Embryonic facial prominence (tissue), 1 donor: ENCODE measurements around the gene TMEM174.

Experiments
- DNase-seq: peaks from one replicate; pipeline ENCODE4 v3.0.0-alpha.2; 2016; ENCODE audit errors: extremely low spot score

TMEM174 gene

GRCh38 chr5:73153513-73153912 lies 19.5 kb upstream of the TMEM174 start:
- no peak for DNase-seq

- DNase-seq, result no peak
Observed at GRCh38 chr5:73154208-73155006, 18.6 kb upstream of the TMEM174 start.

DNA sequence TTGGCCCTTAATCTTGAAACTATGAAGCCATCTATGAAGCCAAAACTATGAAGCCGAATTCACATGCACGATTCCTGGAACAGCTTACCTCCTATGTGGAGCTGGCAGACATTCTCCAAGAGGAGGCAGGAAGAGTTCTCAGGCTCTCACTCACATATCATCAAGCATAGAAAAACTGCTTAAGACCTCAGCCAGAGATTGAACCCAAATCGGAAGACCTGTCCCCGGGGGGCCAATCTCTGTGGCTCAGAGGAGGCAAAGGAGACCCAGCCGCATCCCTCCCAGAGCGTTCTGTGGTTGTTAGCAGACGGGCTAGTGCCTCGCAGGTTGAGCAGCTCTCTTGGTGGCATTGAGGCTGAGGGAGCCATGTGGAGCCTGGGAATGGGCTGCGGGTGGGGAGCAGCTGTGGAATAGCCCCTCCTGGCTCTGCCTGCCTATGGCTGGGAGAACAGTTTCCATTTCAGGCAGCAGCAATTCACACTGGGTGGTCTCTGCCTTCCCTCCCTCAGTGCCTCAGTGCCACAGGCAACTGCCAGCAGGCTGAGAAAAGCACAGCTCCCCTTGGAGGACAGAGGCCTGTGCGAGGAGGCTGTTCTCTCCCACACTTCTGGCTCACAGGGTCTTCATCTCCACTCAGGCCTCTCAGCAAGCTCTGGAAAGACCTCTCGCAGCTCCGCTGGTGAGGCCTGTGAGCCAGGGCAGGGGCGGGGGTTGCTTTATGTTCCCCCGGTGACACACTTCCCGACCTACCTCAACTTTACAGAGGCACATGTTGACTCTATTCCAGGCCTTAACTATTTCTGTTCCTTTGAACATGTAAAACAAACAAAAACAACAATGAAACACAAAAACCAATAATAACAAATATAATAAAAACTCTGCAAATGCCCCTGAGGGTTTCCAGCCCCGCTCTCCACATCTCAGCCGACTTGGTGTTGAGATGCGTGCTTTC lies 17.4 kb upstream of the TMEM174 start:
- no peak for DNase-seq

GRCh38 chr5:73157414-73158303 lies 15.3 kb upstream of the TMEM174 start:
- DNase-seq, result no peak

GRCh38 chr5:73158313-73158712 lies 14.7 kb upstream of the TMEM174 start:
- DNase-seq, result no peak

DNA sequence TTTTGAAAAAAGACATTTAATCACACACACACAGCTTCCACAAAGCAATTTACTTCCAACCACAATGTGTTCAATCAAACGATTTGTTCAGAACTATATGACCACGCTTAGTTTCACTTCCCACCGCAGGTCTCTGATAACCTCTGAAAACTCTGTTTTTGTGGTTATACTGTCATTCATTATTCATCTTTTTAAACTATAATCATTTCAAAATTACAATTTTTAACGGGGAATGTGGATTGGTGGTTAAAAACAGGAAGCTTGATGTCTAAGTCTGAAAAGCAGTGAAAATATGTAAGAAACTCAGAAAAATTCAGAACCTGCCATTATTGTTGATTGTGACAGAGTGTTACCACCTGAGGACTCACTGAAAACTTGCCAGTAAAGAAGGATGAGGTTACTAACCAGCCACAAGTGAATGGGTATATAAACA lies 12.7 kb upstream of the TMEM174 start:
- no peak for DNase-seq

DNA sequence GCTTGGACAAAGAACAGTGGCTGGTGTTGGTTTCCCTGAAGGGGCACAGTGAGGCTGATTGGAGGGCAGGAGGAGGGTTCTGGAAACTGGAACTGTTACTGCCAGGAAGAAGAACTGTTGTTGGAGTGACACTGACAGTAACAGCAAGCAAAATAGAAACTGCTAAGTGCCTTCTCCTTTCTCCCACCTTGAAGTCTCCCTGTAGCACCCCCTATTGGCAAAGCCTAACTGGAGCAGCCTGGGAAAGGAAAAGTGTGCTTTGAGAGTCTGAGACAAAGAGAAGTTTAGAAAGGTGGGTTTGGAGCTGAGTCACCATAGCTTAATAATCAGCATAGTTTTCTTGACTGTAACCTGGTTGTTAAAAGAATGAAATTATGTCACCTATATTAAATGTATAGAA lies 2.5 kb upstream of the TMEM174 start:
- no peak for DNase-seq

GRCh38 chr5:73171495-73171894 lies 1.5 kb upstream of the TMEM174 start:
- no peak for DNase-seq

GRCh38 chr5:73174100-73174815 lies 1.3 kb downstream of the TMEM174 start:
- no peak for DNase-seq

DNA sequence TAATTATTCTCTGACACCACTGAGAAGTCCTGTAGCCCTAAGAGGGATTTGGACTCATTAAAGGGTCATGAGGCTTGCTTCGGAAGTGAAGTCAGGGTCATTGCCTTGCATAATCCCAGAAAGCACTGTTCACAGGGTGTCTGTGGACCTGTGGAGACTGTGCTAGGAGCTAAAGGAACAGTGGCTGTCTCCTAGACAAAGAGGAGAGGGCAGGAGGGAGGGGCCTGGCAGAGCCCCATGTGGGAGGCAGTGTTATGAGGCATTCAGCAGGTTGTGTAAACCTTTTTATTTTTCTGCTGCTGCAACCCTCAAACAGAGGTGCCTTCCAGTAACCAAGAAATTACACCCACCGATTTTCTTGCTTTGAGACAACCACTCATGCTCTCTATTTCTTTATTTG lies 3.3 kb downstream of the TMEM174 start:
- DNase-seq, result no peak

DNA sequence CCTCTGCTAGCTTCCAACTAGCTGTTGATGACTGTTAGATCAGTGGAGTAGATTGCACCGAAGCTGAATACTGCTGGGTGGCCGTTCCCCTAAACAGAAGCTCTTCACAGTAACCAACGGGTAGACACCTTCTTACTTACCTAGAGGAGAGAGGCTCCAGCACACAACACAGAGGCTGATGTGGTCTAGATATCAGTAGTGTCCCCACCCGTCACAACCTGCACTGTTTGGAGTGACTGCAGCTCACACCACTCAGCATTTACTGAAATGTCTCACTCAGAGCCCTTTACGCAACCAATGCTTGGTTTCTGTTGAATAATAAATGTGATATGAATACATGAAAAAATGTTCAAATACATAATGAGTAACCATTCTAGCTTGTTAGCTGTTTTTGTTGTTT lies 5.3 kb downstream of the TMEM174 start:
- DNase-seq, result no peak

- no peak for DNase-seq
Observed at GRCh38 chr5:73179730-73180129, 6.7 kb downstream of the TMEM174 start.

GRCh38 chr5:73180566-73180965 lies 7.6 kb downstream of the TMEM174 start:
- no peak for DNase-seq

- no peak for DNase-seq
Observed at GRCh38 chr5:73182307-73182706, 9.3 kb downstream of the TMEM174 start.

DNA sequence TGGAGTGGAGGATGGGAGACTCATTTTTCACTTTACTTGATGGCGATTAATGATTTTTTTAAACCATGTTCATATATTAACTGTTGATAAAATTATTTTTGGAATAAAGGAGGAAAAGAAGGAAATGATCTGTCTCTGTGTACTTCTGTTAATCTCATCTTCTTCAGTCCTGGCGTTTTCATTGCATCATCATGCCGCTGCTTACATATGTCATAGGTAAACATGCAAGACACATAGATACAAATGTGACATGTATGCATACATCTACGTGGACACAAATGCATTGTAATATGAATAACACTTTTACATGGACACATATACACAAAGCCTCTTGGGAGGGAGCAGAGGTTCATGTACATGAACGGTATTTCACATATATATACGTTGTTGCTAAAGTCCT lies 10.0 kb downstream of the TMEM174 start:
- DNase-seq, result no peak

- DNase-seq, result no peak
Observed at GRCh38 chr5:73183481-73183891, 10.5 kb downstream of the TMEM174 start.

- no peak for DNase-seq
Observed at GRCh38 chr5:73186976-73187375, 14.0 kb downstream of the TMEM174 start.

GRCh38 chr5:73188764-73189531 lies 16.0 kb downstream of the TMEM174 start:
- no peak for DNase-seq

GRCh38 chr5:73189871-73190376 lies 16.9 kb downstream of the TMEM174 start:
- no peak for DNase-seq

- no peak for DNase-seq
Observed at GRCh38 chr5:73192370-73192769, 19.4 kb downstream of the TMEM174 start.
